Kidney epithelial cell (primary cell): ENCODE results near the gene PPIP5K1. TPM values are rescaled to one million over a fixed set of nuclear protein-coding genes. Genes with fewer than 3 reads are reported as not detected.

Experiments used
- DNase-seq: peaks from one replicate; pipeline ENCODE4 v3.0.0-alpha.2; 2010; ENCODE audit warnings: low read depth
- H3K27me3 ChIP-seq: 2 replicates; pipeline ENCODE4 v1.6.0; 2011; ENCODE audit warnings: low read length; ENCODE audit not compliant: control insufficient read depth, insufficient read depth
- H3K36me3 ChIP-seq: 2 replicates; pipeline ENCODE4 v1.5.1; 2011; ENCODE audit warnings: low read length; ENCODE audit not compliant: control insufficient read depth, insufficient read depth
- H3K4me3 ChIP-seq: 2 replicates; pipeline ENCODE4 v1.5.1; 2011; ENCODE audit warnings: low read depth, mild to moderate bottlenecking, control low read depth, low read length
- CTCF ChIP-seq: IDR thresholded peaks from 2 replicates; pipeline ENCODE4 v1.5.1; 2011; ENCODE audit warnings: mild to moderate bottlenecking, moderate library complexity, low read length, control low read depth, inconsistent platforms; ENCODE audit not compliant: insufficient read depth, poor library complexity, severe bottlenecking
- total RNA-seq: library from RNA; depleted of rRNA; stranded (reverse); fragments of >200 nt; gene quantifications from 2 replicates; pipeline ENCODE4 v1.2.3, GENCODE V29; 2015

The PPIP5K1 gene
- total RNA-seq, 1 donor from 2014 or later, result 20.8 TPM

- DNase-seq, result no peak
- no peak overlapping the region for H3K4me3 ChIP-seq
- no peak for TF ChIP-seq CTCF
- H3K36me3 ChIP-seq, result no peaks in the 10 kb centered on the region
- H3K27me3 ChIP-seq, result peaks cover 10% of the 10 kb centered on the region
These were observed 76.5 kb downstream of the PPIP5K1 start for GRCh38 chr15:43513550-43513949.

DNA sequence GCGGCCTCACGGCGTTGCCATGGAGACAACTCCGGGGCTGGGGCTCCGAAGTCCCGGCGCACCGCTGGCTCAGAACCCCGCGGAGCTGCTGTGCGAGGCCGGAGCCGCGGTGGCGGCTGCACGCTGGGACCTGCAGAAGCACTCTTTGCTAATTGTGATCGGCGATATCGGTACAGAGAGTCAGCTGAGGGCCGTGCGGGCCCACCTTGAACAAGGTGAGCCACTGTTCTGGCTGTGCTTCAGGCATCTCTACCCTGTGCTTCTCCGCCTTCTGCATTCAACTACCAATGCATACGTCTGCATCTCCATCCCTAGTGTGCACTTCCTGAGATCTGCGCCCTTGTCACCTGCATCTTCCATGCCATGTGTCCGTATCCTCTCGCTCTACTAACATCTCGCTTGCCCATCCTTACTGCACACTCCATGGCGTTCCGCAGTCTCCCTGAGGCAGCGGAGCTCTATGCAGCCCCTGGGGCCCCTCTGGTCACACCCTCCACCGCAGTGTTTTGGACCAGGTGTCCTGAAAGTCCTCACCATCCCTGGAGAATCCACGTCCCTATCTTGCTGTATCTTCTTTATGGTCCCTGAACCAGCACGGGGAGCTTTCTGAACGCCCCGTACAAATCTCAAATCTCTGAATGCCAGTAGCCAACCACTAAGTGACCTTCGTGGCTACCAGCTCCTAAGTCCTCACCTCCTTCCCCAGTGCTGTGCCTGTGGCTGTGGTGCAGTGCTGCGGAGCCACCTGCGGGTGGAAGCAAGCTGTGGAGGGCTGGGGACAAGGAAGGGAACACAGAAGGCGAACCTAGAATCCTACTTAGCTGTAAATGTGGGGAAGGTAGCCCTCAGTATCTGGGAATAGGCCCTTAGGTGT is 78.8 kb downstream of the PPIP5K1 start:
- TF ChIP-seq CTCF, result peak; percentile 41
- no peak for DNase-seq
- Histone ChIP-seq H3K27me3 (peaks cover 8% of the 10 kb centered on the region), H3K36me3 (no peaks in the 10 kb centered on the region), H3K4me3 (peak overlapping the region; percentile 63)

GRCh38 chr15:43510200-43511011 is 79.6 kb downstream of the PPIP5K1 start:
- no peaks in the 10 kb centered on the region for H3K36me3 ChIP-seq
- peak; percentile 96 for DNase-seq
- H3K27me3 ChIP-seq, result peaks cover 8% of the 10 kb centered on the region
- peak; percentile 27 for TF ChIP-seq CTCF
- H3K4me3 ChIP-seq, result peak overlapping the region; percentile 63

- TF ChIP-seq CTCF, result no peak
- Histone ChIP-seq H3K36me3 (no peaks in the 10 kb centered on the region), H3K27me3 (peaks cover 8% of the 10 kb centered on the region), H3K4me3 (peak overlapping the region; percentile 63)
- DNase-seq, result no peak
These were observed 80.3 kb downstream of the PPIP5K1 start for GRCh38 chr15:43509660-43510199.

GRCh38 chr15:43508991-43509659 is 80.9 kb downstream of the PPIP5K1 start:
- Histone ChIP-seq H3K36me3 (no peaks in the 10 kb centered on the region), H3K4me3 (no peak overlapping the region), H3K27me3 (peaks cover 8% of the 10 kb centered on the region)
- no peak for TF ChIP-seq CTCF
- no peak for DNase-seq
